H9 (cell line): ENCODE data around the gene IGFBP5. TPM values are rescaled to one million over a fixed set of nuclear protein-coding genes. Genes with fewer than 3 reads are reported as not detected.

Experiments used
- DNase-seq: peaks from one replicate; pipeline ENCODE4 v3.0.0-alpha.2; 2017
- H2AFZ ChIP-seq: one replicate; pipeline ENCODE4 v1.6.1; 2013; ENCODE audit warnings: mild to moderate bottlenecking, low read length, control low read depth, moderate library complexity
- H2AK5ac ChIP-seq: 2 replicates; pipeline ENCODE4 v1.6.1; 2013; ENCODE audit warnings: low read length, control low read depth, mixed read lengths; ENCODE audit not compliant: insufficient read length
- H2BK120ac ChIP-seq: one replicate; pipeline ENCODE4 v1.6.1; 2013; ENCODE audit warnings: low read depth, mild to moderate bottlenecking, low read length, control low read depth, inconsistent platforms; ENCODE audit not compliant: poor library complexity, severe bottlenecking
- H2BK12ac ChIP-seq: 2 replicates; pipeline ENCODE4 v1.6.1; 2013; ENCODE audit warnings: low read length, control low read depth, mixed read lengths, low read depth; ENCODE audit not compliant: insufficient read length
- H2BK15ac ChIP-seq: 2 replicates; pipeline ENCODE4 v1.6.1; 2013; ENCODE audit warnings: low read depth, low read length, control low read depth
- H2BK20ac ChIP-seq: one replicate; pipeline ENCODE4 v1.6.1; 2013; ENCODE audit warnings: low read depth, mild to moderate bottlenecking, low read length, control low read depth, inconsistent platforms; ENCODE audit not compliant: poor library complexity, severe bottlenecking
- H2BK5ac ChIP-seq: 2 replicates; pipeline ENCODE4 v1.6.1; 2013; ENCODE audit warnings: low read length, control low read depth, mixed read lengths; ENCODE audit not compliant: insufficient read length
- H3K14ac ChIP-seq: 2 replicates; pipeline ENCODE4 v1.6.1; 2013; ENCODE audit warnings: low read length, control low read depth; ENCODE audit not compliant: insufficient read depth
- H3K18ac ChIP-seq: 2 replicates; pipeline ENCODE4 v1.6.1; 2013; ENCODE audit warnings: low read depth, mild to moderate bottlenecking, mixed read lengths, low read length, control low read depth; ENCODE audit not compliant: insufficient read length
- H3K23ac ChIP-seq: 2 replicates; pipeline ENCODE4 v1.6.1; 2013; ENCODE audit warnings: low read length, control low read depth, mixed read lengths, low read depth; ENCODE audit not compliant: insufficient read length
- H3K23me2 ChIP-seq: 2 replicates; pipeline ENCODE4 v1.6.1; 2013; ENCODE audit warnings: low read depth, mild to moderate bottlenecking, mixed read lengths, low read length, control low read depth; ENCODE audit not compliant: insufficient read length, poor library complexity, severe bottlenecking
- H3K27ac ChIP-seq: 2 replicates; pipeline ENCODE4 v1.5.1; 2013; ENCODE audit warnings: low read length, control low read depth, mixed read lengths, low read depth; ENCODE audit not compliant: insufficient read length
- H3K27me3 ChIP-seq: 2 replicates; pipeline ENCODE4 v1.6.1; 2013; ENCODE audit warnings: low read length, control low read depth, inconsistent platforms; ENCODE audit not compliant: insufficient read depth
- H3K4ac ChIP-seq: 2 replicates; pipeline ENCODE4 v1.6.1; 2013; ENCODE audit warnings: low read depth, mild to moderate bottlenecking, control low read depth, inconsistent platforms, low read length, moderate library complexity
- H3K4me1 ChIP-seq: 2 replicates; pipeline ENCODE4 v1.6.1; 2013; ENCODE audit warnings: low read length, control low read depth, inconsistent platforms; ENCODE audit not compliant: insufficient read depth
- H3K4me2 ChIP-seq: 2 replicates; pipeline ENCODE4 v1.6.1; 2013; ENCODE audit warnings: low read length, control low read depth, mixed read lengths; ENCODE audit not compliant: insufficient read length, insufficient read depth
- H3K56ac ChIP-seq: 2 replicates; pipeline ENCODE4 v1.6.1; 2013; ENCODE audit warnings: low read depth, mild to moderate bottlenecking, mixed read lengths, low read length, control low read depth; ENCODE audit not compliant: insufficient read length
- H3K79me1 ChIP-seq: 2 replicates; pipeline ENCODE4 v1.6.1; 2013; ENCODE audit warnings: low read depth, mild to moderate bottlenecking, moderate library complexity, low read length, control low read depth, inconsistent platforms; ENCODE audit not compliant: insufficient read depth, poor library complexity, severe bottlenecking
- H3K79me2 ChIP-seq: 2 replicates; pipeline ENCODE4 v1.6.1; 2013; ENCODE audit warnings: low read length, control low read depth, inconsistent platforms; ENCODE audit not compliant: insufficient read depth
- H3K9ac ChIP-seq: 2 replicates; pipeline ENCODE4 v1.6.1; 2013; ENCODE audit warnings: low read length, control low read depth, mixed read lengths; ENCODE audit not compliant: insufficient read length; ENCODE audit errors: extremely low read depth
- H3K9me3 ChIP-seq: one replicate; pipeline ENCODE4 v1.6.1; 2013; ENCODE audit warnings: low read depth, low read length, inconsistent platforms; ENCODE audit not compliant: control insufficient read depth
- H3T11ph ChIP-seq: one replicate; pipeline ENCODE4 v1.6.1; 2013; ENCODE audit warnings: mild to moderate bottlenecking, low read length, control low read depth, inconsistent platforms
- H4K20me1 ChIP-seq: one replicate; pipeline ENCODE4 v1.6.1; 2013; ENCODE audit not compliant: control insufficient read depth, insufficient read length, insufficient read depth
- H4K5ac ChIP-seq: 2 replicates; pipeline ENCODE4 v1.6.1; 2013; ENCODE audit warnings: low read depth, mild to moderate bottlenecking, mixed read lengths, low read length, control low read depth; ENCODE audit not compliant: insufficient read length
- H4K8ac ChIP-seq: replicated peaks from 2 replicates; pipeline ENCODE4 v1.6.1; 2013; ENCODE audit warnings: low read length, control low read depth, mixed read lengths, low read depth; ENCODE audit not compliant: insufficient read length
- H4K91ac ChIP-seq: 2 replicates; pipeline ENCODE4 v1.6.1; 2013; ENCODE audit warnings: low read depth, mild to moderate bottlenecking, moderate library complexity, mixed read lengths, low read length, control low read depth; ENCODE audit not compliant: insufficient read length
- H3K27ac Mint-ChIP-seq, 3 experiments: 2 replicates in 2 of 3; 3 replicates in 1 of 3; pipeline ENCODE4 v1.8.0; 2020 to 2021; ENCODE audit warnings: mixed read lengths in 3 of 3, mild to moderate bottlenecking in 1 of 3, moderate library complexity in 1 of 3
- H3K27me3 Mint-ChIP-seq: 2 replicates; pipeline ENCODE4 v1.8.0; 2021; ENCODE audit warnings: low read depth, mild to moderate bottlenecking, moderate library complexity, mixed read lengths
- H3K36me3 Mint-ChIP-seq, 3 experiments: 2 replicates in 2 of 3; 3 replicates in 1 of 3; pipeline ENCODE4 v1.8.0; 2020 to 2021; ENCODE audit warnings: low read depth in 3 of 3, mixed read lengths in 3 of 3; ENCODE audit not compliant: insufficient read depth in 1 of 3
- H3K4me1 Mint-ChIP-seq, 2 experiments: 2 replicates each; pipeline ENCODE4 v1.8.0; 2020; ENCODE audit warnings: mixed read lengths in 2 of 2
- H3K4me3 Mint-ChIP-seq, 2 experiments: 2 replicates in 1 of 2; 3 replicates in 1 of 2; pipeline ENCODE4 v1.8.0; 2020 to 2021; ENCODE audit warnings: mild to moderate bottlenecking in 2 of 2, mixed read lengths in 2 of 2, moderate library complexity in 1 of 2
- H3K9me3 Mint-ChIP-seq, 2 experiments: 2 replicates in 1 of 2; 3 replicates in 1 of 2; pipeline ENCODE4 v1.8.0; 2020; ENCODE audit warnings: mild to moderate bottlenecking in 2 of 2, mixed read lengths in 2 of 2, moderate library complexity in 1 of 2
- WGBS: extraction: QIAGEN DNeasy Blood & Tissue Kit; methylation state at CpG from one replicate; pipeline ENCODE4 v1.1.7; 2013; ENCODE audit warnings: missing lambda C conversion rate, low lambda C conversion rate, mixed read lengths; ENCODE audit not compliant: insufficient read length; ENCODE audit errors: extremely low coverage; 5-methylcytosine and 5-hydroxymethylcytosine counted together
- total RNA-seq: library from RNA; stranded (reverse); gene quantifications from 2 replicates; pipeline ENCODE4 v1.2.1, GENCODE V29; 2021
- TF ChIP-seq, protein P1 (sequence below): fragments of 200-600 bp; sonication (generic); conservative IDR thresholded peaks from 3 replicates; pipeline ENCODE4 v1.8.0; 2021; ENCODE audit warnings: antibody characterized with exemption, mild to moderate bottlenecking

The IGFBP5 gene
- total RNA-seq, 1 experiment from 2014 or later, result 0.90 TPM

DNA sequence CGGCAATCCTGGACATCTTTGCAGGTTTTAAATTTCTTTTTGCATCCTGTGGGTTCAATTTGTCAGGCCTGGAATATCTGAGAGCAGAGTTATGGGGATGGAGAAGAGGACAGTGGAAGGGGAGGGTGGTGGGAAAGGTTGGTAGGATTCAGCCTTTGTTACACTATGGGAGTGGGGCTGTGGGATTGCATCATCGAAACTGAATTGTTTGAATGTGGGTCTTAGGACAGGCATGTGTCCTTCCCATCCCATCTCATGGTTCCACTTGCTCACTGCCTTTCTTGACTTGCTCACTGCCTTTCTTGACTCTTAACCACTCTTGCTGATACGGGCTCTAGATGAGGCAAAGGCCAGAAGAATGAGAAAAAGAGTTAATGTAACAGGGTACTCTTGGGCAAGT, 49.2 kb downstream of the IGFBP5 start:
- no peak overlapping the region for H3K27ac ChIP-seq
- H2BK15ac ChIP-seq, result no peak overlapping the region
- Mint-ChIP-seq H3K27me3 (no peaks in the 10 kb centered on the region), H3K27ac (peak overlapping the region; percentile 26 to 73 (median 53); a peak in 3 of 7 replicates), H3K36me3 (peaks cover 44 to 69% (median 61%) of the 10 kb centered on the region in 3 experiments), H3K4me3 (no peak overlapping the region), H3K4me1 (peaks cover 58 to 70% of the 10 kb centered on the region in 2 experiments), H3K9me3 (peaks cover 0 to 5% of the 10 kb centered on the region in 2 experiments; a peak in 2 of 5 replicates)
- H4K5ac ChIP-seq, result no peak overlapping the region
- peaks cover 33% of the 10 kb centered on the region; the same call in 1 of the 2 replicates for H3K79me2 ChIP-seq
- no peaks in the 10 kb centered on the region for H3K9me3 ChIP-seq
- peaks cover 16% of the 10 kb centered on the region for H3K4me1 ChIP-seq
- no peak for DNase-seq
- no peak overlapping the region for H3T11ph ChIP-seq
- H3K27me3 ChIP-seq, result no peaks in the 10 kb centered on the region
- no peak overlapping the region for H3K18ac ChIP-seq
- no peak overlapping the region for H4K8ac ChIP-seq
- H3K79me1 ChIP-seq, result no peaks in the 10 kb centered on the region
- H4K91ac ChIP-seq, result no peak overlapping the region
- no peak overlapping the region for H3K56ac ChIP-seq
- H2AK5ac ChIP-seq, result no peak overlapping the region
- H3K23ac ChIP-seq, result no peak overlapping the region
- no peak overlapping the region for H3K4me2 ChIP-seq
- no peaks in the 10 kb centered on the region for H4K20me1 ChIP-seq
- no peaks in the 10 kb centered on the region for H3K23me2 ChIP-seq
- no peak overlapping the region for H2BK5ac ChIP-seq
- H2BK120ac ChIP-seq, result no peak overlapping the region
- no peak overlapping the region for H3K14ac ChIP-seq
- H2AFZ ChIP-seq, result no peak overlapping the region
- WGBS, result no CpG with 5 or more reads among the region's 3 CpGs
- TF ChIP-seq, protein P1, sequence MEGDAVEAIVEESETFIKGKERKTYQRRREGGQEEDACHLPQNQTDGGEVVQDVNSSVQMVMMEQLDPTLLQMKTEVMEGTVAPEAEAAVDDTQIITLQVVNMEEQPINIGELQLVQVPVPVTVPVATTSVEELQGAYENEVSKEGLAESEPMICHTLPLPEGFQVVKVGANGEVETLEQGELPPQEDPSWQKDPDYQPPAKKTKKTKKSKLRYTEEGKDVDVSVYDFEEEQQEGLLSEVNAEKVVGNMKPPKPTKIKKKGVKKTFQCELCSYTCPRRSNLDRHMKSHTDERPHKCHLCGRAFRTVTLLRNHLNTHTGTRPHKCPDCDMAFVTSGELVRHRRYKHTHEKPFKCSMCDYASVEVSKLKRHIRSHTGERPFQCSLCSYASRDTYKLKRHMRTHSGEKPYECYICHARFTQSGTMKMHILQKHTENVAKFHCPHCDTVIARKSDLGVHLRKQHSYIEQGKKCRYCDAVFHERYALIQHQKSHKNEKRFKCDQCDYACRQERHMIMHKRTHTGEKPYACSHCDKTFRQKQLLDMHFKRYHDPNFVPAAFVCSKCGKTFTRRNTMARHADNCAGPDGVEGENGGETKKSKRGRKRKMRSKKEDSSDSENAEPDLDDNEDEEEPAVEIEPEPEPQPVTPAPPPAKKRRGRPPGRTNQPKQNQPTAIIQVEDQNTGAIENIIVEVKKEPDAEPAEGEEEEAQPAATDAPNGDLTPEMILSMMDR, result no peak
- H3K9ac ChIP-seq, result no peak overlapping the region
- H3K4ac ChIP-seq, result no peak overlapping the region
- no peak overlapping the region for H2BK12ac ChIP-seq
- no peak overlapping the region for H2BK20ac ChIP-seq
